ENCODE data around the gene TMEM150B. TPM values are rescaled to one million over a fixed set of nuclear protein-coding genes. Genes with fewer than 3 reads are reported as not detected.

TMEM150B gene
- total and polyA plus RNA-seq, 2 of the 13 experiments (the other 11 are each of a cell fraction or from before 2014, with no cell fraction given): 1.3 to 1.8 TPM

GRCh38 chr19:55358943-55359908 is 34.1 kb upstream of the TMEM150B start (continued):
- no peak for TF ChIP-seq USF2 (IDR thresholded peaks at IDR 0.05; ENCODE audit: low read depth, low read length)
- TF ChIP-seq USF2 (CRISPR knock-in tag; IDR thresholded peaks at IDR 0.05; ENCODE audit: borderline replicate concordance): no peak
- TF ChIP-seq NFE2L1 (CRISPR knock-in tag; IDR thresholded peaks at IDR 0.05; ENCODE audit: borderline replicate concordance): no peak
- TF ChIP-seq KLF6 (CRISPR knock-in tag; IDR thresholded peaks at IDR 0.05): no peak
- no peak for TF ChIP-seq FOXA1 (IDR thresholded peaks at IDR 0.05)
- TF ChIP-seq FOXA1 (CRISPR knock-in tag; IDR thresholded peaks at IDR 0.05): no peak
- no peak for TF ChIP-seq ZNF740 (CRISPR knock-in tag; IDR thresholded peaks at IDR 0.05)
- TF ChIP-seq ARNT (IDR thresholded peaks at IDR 0.05): no peak

GRCh38 chr19:55358493-55358892 is 33.4 kb upstream of the TMEM150B start:
- TF ChIP-seq SP4 (CRISPR knock-in tag; IDR thresholded peaks at IDR 0.05) (no peak), ATF5 (CRISPR knock-in tag; IDR thresholded peaks at IDR 0.05; ENCODE audit: low read depth) (no peak), ZNF674 (CRISPR knock-in tag; IDR thresholded peaks at IDR 0.05; ENCODE audit: low read depth) (no peak), SMYD3 (CRISPR knock-in tag; IDR thresholded peaks at IDR 0.05) (no peak), JDP2 (CRISPR knock-in tag; IDR thresholded peaks at IDR 0.05; ENCODE audit: borderline replicate concordance) (no peak), RAD51 (IDR thresholded peaks at IDR 0.05; ENCODE audit: borderline replicate concordance) (no peak), PRMT3 (CRISPR knock-in tag; IDR thresholded peaks at IDR 0.05; ENCODE audit: borderline replicate concordance, low read depth) (no peak), ZNF780A (CRISPR knock-in tag; IDR thresholded peaks at IDR 0.05) (no peak)
- peaks cover 6 to 52% of the 10 kb centered on the region in 2 experiments for H3K27me3 ChIP-seq (ENCODE audit: control insufficient read depth in 1 of 2, insufficient read depth in 2 of 2, low read length in 2 of 2)
- H4K20me1 ChIP-seq (ENCODE audit: insufficient read depth, low read length): 0 out of 2 replicates have a peak, but pooled peaks cover 4% of the 10 kb centered on the region
- no TSS peak for BruUV-seq (replicated peaks)
- ChIA-PET CTCF (ENCODE audit: low intra/inter-chr PET ratio, low total read pairs) (no interaction called here), POLR2A (interaction anchor here (1.1 kb wide), 1 partner anchor 10 kb away, joined by 3 read pairs; no protein-coding TSS in a partner anchor)
- in situ Hi-C loops (cut with HindIII; ENCODE audit: extremely low pct_ligation_motif_present, low pct_unique_long_range_greater_than_20kb) (no loop called here), intact Hi-C loops (cut with micrococcal nuclease; ENCODE audit: unreplicated experiment) (no loop called here)
- H3K9me3 ChIP-seq (ENCODE audit: low read length): no peaks in the 10 kb centered on the region
- H3K79me2 ChIP-seq (ENCODE audit: insufficient read depth, low read length): no peaks in the 10 kb centered on the region
- no peak overlapping the region for H3K27ac ChIP-seq (ENCODE audit: extremely low read length, insufficient read depth, low read length)
- WGBS (ENCODE audit: low lambda C conversion rate): 46% methylated on average over 8 of the region's 19 CpGs
- H3K36me3 ChIP-seq (replicated peaks in 1 of 2; ENCODE audit: control insufficient read depth in 1 of 2, insufficient read depth in 2 of 2, low read length in 2 of 2): no peaks in the 10 kb centered on the region
- no peak overlapping the region for H2AFZ ChIP-seq (ENCODE audit: low read length)
- no peak overlapping the region for H3K4me3 ChIP-seq (replicated peaks in 1 of 3; ENCODE audit: insufficient read depth in 1 of 3, low read depth in 2 of 3, low read length in 3 of 3)
- no peak overlapping the region for H3K4me2 ChIP-seq (ENCODE audit: low read depth, low read length)
- FAIRE-seq: no peak
- DNase-seq (ENCODE audit: low spot score): no peak
- H3K9ac ChIP-seq (ENCODE audit: insufficient read depth, low read depth, low read length): no peak overlapping the region
- ATAC-seq: no peak
- peaks cover 14% of the 10 kb centered on the region for H3K4me1 ChIP-seq (ENCODE audit: insufficient read depth, low read length)

Data from HepG2 (cell line).